A549 (cell line): ENCODE data around the gene SLC16A8.

Experiments
- CEBPB ChIP-seq, 2 experiments: fragments of >200 bp in 1 of 2; sonication (Bioruptor Twin) in 1 of 2; formaldehyde crosslinking in 1 of 2; IDR thresholded peaks; 2 replicates each; pipeline ENCODE4 v1.6.1; 2012 to 2016
- CTCF ChIP-seq: fragments of >200 bp; sonication (Bioruptor Twin); formaldehyde crosslinking; IDR thresholded peaks from 3 replicates; pipeline ENCODE4 v1.5.1; 2016
- EHMT2 ChIP-seq: fragments of 200-600 bp; sonication (generic); IDR thresholded peaks from 2 replicates; pipeline ENCODE4 v1.6.1; 2016; ENCODE audit warnings: antibody characterized with exemption, low read depth, mild to moderate bottlenecking, moderate library complexity
- GATA3 ChIP-seq: IDR thresholded peaks from 2 replicates; pipeline ENCODE4 v1.6.1; 2012; ENCODE audit warnings: borderline replicate concordance
- HDAC2 ChIP-seq: fragments of 200-600 bp; sonication (generic); IDR thresholded peaks from 2 replicates; pipeline ENCODE4 v1.6.1; 2016
- MAX ChIP-seq: IDR thresholded peaks from 2 replicates; pipeline ENCODE4 v1.6.1; 2012
- MAZ ChIP-seq: fragments of 150-350 bp; IDR thresholded peaks from 2 replicates; pipeline ENCODE4 v1.6.1; 2014; ENCODE audit warnings: antibody characterized with exemption, low read depth, low read length, borderline replicate concordance
- NFE2L2 ChIP-seq: fragments of 150-350 bp; conservative IDR thresholded peaks from 2 replicates; pipeline ENCODE4 v1.6.1; 2014; ENCODE audit warnings: low read length
- NR3C1 ChIP-seq: fragments of >200 bp; sonication (Bioruptor Twin); formaldehyde crosslinking; IDR thresholded peaks from 3 replicates; pipeline ENCODE4 v1.6.1; 2017
- POLR2A ChIP-seq: IDR thresholded peaks from 2 replicates; pipeline ENCODE4 v1.6.1; 2012; ENCODE audit warnings: mild to moderate bottlenecking, low read length
- RAD21 ChIP-seq, 2 experiments: fragments of >200 bp in 1 of 2; sonication (Bioruptor Twin) in 1 of 2; formaldehyde crosslinking in 1 of 2; IDR thresholded peaks in 1 of 2; conservative IDR thresholded peaks in 1 of 2; 2 replicates in 1 of 2; 3 replicates in 1 of 2; pipeline ENCODE4 v1.6.1; 2012 to 2018; ENCODE audit warnings: inconsistent platforms in 1 of 2
- REST ChIP-seq: fragments of 200-600 bp; sonication (generic); IDR thresholded peaks from 2 replicates; pipeline ENCODE4 v1.6.1; 2016; ENCODE audit warnings: antibody characterized with exemption, mild to moderate bottlenecking, moderate library complexity
- RFX5 ChIP-seq: fragments of 450-650 bp; IDR thresholded peaks from 2 replicates; pipeline ENCODE4 v1.7.1; 2014; ENCODE audit warnings: antibody characterized with exemption, mild to moderate bottlenecking, moderate library complexity

- TF ChIP-seq RFX5 (no peak), CEBPB (IDR thresholded peaks at IDR 0.05) (no peak), NFE2L2 (no peak), MAX (no peak), HDAC2 (no peak), POLR2A (no peak), MAZ (no peak), CTCF (no peak), GATA3 (no peak), REST (no peak), RAD21 (conservative IDR thresholded peaks at IDR 0.05 in 1 of 2, IDR thresholded peaks at IDR 0.05 in 1 of 2) (no peak), NR3C1 (no peak), EHMT2 (no peak)
Measured at GRCh38 chr22:38068641-38069371, 15.2 kb downstream of the SLC16A8 start.
